Measurements from ENCODE around the gene MVK.

The MVK gene

DNA sequence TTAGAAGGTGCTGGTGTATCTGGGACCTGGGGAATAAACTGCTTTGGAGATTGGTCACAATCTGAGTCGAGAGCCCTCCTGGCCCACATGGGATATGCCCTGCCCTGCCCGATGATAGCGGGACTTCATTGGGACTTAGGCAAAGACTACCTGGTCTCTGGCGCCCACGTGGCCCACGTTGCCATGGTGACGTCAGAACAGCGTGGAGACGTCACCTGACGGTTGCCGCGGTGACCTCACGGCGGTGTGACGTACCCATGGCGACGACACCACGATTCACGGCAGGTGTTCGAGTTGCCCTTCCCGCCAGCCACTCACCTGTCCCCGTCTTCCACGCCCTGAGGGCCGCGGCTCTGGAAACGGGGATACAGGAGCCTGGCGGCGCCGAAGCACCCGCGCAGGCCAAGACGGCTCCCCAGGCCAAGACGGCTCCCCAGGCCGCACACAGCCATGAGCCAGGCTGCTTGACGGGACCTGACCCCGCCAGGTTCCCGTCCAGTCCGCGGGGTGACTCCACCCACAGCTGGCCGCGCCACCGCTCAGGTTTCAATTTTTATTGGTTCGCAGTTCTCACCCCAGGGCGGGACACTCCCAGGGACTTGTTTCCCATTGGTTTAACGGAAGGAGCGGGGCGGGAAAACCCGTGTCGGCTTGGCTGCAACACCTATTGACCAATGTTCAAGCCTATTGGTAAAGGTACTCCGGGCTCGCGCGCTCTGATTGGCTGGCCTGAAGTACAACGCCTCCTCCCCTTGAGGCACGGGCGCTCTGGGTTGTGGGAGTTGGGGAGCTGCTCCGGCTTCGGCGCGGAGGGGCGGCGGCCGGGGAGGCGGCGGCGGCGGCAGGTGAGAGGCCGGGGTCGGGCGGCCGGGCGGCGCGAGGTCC is at the start of gene MVK, which contains the start of gene MMAB:
TSS of gene MVK (plus strand) at position 766 of the 885 bp plus-strand sequence. CDS start 1,029 bp downstream, outside the sequence.
TSS of gene MMAB (minus strand) at position 476 of the 885 bp plus-strand sequence. CDS start at position 452, 24 bp downstream.
- peak; percentile 85 to 97 (median 92) for DNase-seq (ENCODE audit: low read depth in 4 of 4, low spot score in 1 of 4)

DNA sequence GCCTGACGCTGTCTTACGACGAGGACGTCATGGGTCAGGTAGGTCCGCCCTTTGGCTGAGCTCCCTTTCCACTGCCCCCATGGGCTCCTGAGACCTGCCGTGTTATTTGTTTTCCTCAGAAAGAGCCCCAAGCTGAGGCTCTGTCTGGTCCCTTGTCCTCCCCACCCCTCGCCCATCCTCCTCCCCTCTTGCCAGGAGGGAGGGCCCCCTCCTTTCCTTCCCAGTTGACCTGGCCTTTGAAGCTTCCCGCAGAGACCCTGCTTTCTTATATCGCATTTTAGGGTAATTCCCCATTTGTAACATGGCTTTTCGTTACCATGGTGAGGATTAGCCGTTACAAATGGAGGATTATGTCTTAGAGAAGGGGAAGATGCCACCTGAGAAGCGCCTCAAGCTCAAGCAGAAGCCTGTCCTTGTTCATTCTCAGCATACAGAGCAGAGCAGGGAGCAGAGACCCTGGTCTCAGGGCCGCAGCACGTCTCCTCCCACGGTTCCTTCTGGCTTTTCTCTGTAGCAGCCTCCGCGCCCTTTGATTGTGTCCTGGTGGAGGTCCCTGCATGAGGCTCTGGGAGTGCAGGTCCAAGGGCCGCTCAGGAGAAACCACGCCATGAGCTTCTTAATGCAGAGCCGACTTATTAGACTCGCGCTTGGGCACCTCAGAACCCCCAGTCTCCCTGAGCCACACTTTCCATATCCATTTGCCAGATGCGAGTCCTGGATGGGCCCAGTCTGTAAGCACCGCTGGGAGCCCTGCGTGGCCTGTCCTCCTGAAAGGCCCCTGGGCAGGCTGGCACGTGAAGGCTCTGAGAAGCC is 48.9 kb upstream of the MVK start:
- DNase-seq (ENCODE audit: low read depth in 4 of 4, low spot score in 1 of 4), result no peak

DNA sequence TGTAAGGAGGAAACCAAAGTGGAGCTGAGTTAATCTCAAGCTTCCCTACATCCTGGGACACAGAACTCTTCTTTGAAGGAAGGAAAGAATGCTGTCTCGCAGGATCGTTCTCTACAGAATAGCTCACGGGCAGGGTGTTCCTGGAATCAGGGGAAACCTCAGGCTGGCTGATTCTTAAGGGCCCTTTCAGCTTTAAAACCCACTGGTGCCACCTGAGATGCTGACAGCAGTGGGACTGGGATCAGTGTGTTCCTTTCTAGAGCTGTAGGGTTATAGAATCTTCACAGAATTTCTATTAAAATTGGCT is 48.4 kb upstream of the MVK start:
- no peak for DNase-seq (ENCODE audit: low read depth in 4 of 4, low spot score in 1 of 4)

DNA sequence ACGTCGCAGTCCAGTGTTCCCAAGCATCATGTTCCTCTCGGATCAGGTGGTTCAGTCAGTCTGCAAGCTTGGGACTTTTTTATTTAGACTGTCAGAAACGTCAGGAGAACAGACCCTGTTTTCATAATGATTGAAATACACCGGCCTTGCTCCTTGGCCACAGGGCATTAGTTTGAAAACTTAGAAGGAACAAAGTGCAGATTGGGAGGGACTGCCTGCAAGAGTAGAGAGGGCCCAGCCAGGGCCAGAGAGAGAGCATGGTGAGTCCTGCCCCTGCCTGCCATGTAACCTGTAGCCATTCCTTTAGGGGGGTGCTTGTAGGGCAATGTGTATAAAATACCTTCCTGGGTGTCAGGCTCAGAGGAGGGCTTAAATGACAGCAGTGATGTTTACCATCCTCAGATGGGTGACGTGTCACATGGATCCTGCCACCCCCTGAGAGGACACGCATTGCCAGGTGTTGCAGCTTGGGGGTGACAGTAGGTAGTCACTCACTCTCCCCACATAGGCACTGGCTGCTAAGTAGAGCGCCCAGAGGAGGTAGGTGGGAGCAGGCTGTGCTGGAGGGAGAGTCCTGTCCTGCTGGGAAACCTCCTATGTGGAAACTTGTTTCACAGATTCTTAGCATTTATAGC is 46.0 kb upstream of the MVK start:
- DNase-seq (ENCODE audit: low read depth in 4 of 4, low spot score in 1 of 4), result no peak

DNA sequence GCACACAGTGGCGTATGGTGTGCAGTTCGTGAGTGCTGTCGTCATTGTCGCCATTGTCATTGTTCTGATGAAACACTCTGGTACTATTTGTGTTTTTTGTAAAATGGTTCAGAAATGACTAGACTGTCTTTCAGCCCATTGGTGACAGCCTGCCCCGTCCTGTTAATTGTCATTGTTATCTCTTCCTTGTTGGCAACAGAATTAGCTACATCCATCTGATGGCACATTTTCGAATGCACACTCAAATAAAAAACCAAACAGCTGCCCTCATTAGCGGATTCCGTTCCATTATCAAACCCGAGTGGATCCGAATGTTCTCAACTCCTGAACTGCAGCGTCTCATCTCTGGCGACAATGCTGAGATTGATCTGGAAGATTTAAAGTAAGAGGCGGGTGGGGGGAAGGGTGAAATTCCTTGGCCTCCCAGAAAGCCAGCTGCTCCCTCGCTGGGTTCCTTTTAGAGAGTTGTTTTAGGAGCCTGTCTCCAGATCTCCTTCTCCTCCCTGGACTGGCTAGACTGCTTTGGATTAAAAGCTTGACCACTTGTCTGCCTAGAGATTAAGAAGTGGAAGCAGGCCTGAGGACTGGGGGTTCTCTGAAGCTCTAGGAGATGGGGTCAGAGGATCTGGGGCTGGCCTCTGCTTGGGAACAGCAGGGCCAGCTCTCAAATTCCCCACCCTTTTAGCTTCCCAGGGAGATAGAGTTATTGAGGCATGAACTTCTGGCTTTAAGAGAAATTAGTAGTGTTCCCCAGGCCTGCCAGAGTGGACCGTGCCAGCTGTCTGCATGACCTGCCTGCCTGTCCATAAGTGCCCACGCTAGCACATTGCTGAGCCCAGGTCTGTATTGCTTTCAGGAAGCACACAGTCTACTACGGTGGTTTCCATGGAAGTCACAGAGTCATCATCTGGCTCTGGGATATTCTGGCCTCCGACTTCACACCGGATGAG is 43.6 kb upstream of the MVK start:
- DNase-seq (ENCODE audit: low read depth in 4 of 4, low spot score in 1 of 4), result no peak

DNA sequence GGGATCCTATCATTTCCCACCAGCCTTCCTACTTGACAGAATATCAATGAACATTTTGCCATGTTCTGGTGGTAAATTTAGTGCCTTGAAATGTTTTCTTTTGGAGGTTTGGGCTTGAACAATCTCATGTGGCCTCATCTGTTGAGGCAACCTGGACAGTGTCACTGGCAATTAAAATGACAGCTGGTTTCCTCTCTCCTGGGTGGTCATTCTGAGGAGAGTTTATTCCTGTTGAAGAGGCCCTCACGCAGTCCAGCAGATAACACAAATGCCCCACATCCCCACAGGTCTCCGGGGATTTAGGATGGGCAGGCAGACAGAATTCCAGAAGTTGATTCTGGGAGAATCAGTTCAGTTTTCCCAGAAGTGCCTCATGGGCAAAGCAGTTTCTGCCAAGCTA is 42.2 kb upstream of the MVK start:
- no peak for DNase-seq (ENCODE audit: low read depth in 4 of 4, low spot score in 1 of 4)

DNA sequence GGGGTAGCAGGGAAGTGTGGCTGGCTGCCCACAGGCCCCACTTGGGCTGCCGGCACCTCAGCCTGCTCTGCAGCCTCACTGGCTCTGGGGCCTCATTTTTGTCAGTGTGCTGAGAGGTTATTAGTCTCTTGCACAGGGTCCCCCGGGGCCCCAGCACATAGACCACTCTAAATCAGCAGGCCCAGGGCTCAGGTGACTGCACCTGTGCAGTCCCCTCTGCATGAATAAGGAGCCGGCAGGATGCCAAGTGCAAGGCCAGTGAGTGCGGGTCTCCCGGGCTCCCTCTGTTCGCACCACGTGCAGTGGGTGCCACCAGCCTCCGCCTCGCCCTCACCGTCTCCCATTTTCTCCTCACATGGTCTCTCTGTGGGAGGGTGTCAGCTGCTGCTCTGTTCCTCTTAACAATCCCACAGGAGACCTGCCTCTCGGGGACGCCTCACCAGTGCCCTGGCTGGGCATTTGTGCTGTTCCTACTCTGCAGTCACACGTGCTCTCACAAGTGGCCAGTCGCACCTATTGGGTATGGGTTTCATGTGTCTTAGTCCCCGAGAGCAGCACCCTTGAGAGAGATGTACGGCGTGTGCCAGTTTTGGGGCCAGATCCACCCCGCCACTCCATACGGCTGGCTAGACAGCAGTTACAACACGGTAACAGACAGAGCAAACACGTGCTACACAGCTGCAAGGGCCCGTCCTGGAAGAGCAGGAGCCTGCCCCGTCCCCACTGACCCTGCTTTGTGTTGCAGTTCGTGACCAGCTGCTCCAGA is 40.7 kb upstream of the MVK start:
- no peak for DNase-seq (ENCODE audit: low read depth in 4 of 4, low spot score in 1 of 4)

DNA sequence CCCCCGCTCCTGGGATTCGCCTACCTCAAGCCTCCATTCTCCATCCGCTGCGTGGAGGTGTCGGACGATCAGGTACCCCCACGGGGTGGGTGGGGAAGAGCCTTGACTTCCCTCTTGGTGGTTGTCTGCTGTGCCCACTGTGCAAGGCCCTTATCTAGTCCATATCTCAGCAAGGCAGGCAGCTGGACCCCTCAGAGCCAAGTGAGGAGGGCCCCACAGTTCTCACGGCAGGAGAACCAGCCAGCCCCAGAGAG is 40.2 kb upstream of the MVK start:
- no peak for DNase-seq (ENCODE audit: low read depth in 4 of 4, low spot score in 1 of 4)

DNA sequence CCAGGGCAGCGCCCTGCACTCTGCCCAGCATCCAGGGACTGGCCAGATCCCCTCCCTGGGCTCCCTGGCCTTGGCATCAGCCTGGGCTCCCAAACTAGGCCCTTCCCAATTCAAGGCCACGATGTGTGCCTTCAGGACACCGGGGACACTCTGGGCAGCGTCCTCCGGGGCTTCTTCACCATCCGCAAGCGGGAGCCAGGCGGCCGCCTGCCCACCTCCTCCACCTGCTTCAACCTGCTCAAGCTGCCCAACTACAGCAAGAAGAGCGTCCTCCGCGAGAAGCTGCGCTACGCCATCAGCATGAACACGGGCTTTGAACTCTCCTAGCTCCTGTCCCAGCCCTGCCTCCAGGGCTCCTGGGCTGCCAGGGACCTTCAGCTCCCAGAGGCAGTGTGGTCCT is 39.1 kb upstream of the MVK start:
- DNase-seq (ENCODE audit: low read depth in 4 of 4, low spot score in 1 of 4), result no peak

DNA sequence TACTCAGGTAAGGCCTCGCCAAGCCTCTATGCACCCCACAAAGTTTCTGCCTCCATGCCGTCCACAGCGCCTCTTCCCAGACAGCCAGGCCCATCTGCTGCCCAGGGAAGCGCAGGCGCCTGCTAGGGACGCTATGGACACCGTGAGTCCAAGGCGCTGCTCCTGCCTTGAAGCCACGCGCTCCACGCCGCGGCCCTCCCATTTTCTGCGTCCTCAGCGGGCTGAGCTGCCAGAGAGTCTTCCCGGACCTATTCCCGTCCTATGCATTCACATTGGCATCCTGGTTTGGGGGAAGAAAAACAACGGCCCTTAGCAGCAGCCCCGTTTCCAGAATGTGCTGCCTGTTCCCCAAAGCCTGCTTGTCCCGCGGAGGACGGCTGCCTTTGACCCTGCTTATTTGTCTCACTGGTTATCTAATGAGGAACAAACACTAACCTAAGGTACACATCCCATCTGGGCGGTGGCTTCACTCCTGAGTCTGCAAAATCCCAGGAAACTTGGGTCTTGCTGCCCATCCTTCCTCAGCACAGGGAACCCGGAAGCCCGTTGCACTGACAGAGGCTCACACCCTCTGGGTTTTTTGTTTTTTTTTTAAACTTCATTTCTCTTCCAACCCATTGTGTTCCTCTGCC is 38.2 kb upstream of the MVK start:
- no peak for DNase-seq (ENCODE audit: low read depth in 4 of 4, low spot score in 1 of 4)

DNA sequence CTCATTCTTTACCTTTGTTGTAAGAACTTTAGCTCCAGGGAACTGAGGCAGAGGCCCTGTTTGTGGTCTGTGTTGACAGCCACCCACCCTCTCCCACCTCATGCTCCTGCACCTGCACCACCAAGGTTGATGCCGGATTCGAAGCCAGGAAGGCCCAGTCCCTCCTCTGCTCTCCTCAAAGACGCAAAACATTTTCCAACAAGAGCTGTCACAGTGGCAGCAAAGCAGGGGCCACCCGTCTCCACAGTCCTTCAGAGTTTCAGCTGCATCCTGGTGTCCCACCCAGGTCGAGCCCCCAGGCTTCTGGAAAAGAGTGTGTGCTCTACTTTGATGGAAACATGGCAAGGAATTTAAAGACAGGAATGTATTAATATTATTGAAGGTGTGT is 37.7 kb upstream of the MVK start:
- DNase-seq (ENCODE audit: low read depth in 4 of 4, low spot score in 1 of 4), result no peak

DNA sequence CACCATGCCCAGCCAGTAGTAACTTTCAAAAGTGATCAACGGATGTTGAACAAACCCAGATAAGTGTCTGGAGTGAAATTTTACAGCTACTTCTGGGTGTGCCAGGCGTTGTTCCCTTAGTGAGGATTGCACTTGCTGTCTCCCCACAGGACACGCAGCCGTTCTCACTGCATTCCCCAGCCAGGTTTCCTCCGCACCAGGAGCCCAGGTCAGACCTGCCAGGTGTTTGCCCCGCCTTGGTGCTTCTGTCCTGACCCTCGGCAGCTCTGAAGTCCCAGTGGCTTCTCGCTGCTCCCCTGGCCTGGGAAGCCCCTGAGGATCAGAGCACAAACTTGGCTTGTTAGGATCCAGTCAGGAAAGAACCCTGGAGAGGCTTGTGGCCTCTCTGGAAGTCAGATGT is 36.5 kb upstream of the MVK start:
- no peak for DNase-seq (ENCODE audit: low read depth in 4 of 4, low spot score in 1 of 4)

DNA sequence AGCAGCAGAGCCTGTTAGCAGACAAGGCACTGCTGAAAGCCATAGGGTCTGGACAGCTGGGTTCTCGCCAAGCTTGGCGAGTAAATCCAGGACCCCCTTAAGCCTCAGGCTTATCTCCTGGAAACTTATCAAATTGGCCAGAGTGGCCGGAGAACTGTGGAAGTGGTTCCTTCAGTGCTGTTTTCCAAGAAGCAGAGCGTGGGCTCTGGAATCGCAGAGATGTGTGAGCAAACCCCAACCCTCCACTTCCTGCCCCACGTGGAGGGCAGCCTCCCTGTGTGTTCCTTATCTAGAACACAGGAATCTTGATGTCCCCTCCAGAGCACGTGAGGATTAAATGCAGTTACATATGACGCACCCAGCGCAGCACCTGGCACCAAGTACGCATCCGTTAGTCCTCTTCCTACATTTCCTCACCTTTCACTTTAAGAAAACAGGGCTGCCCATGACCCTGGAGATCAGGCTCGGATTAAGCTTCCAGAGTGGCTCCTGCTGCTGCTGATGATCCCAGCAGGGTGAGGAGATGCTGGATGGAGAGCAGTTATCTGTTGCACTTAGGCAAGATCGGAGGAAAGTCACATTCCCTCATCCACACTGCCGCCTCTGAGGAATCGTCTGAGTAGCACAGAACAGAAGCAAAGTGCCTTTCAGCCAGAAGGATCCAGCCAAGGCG is 35.3 kb upstream of the MVK start:
- no peak for DNase-seq (ENCODE audit: low read depth in 4 of 4, low spot score in 1 of 4)

DNA sequence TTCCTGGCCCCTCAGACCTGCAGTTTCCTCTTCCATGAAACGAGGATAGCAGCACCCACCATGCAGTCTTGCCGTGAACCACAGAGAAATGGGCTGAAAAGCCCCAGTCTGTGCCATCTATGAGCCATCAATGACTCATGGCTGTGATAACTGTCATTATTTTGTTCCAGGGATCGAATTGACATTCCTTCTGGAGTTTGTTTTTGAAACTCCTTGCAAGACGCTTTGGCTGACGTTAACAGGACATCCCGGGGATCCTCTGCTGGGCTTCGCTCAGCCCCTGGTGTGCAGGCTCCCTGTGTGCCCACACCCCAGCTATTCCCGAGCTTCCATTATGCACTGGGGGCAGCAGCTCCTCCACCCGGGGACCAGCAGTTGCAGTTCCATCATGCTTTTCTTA is 34.1 kb upstream of the MVK start:
- DNase-seq (ENCODE audit: low read depth in 4 of 4, low spot score in 1 of 4), result no peak

DNA sequence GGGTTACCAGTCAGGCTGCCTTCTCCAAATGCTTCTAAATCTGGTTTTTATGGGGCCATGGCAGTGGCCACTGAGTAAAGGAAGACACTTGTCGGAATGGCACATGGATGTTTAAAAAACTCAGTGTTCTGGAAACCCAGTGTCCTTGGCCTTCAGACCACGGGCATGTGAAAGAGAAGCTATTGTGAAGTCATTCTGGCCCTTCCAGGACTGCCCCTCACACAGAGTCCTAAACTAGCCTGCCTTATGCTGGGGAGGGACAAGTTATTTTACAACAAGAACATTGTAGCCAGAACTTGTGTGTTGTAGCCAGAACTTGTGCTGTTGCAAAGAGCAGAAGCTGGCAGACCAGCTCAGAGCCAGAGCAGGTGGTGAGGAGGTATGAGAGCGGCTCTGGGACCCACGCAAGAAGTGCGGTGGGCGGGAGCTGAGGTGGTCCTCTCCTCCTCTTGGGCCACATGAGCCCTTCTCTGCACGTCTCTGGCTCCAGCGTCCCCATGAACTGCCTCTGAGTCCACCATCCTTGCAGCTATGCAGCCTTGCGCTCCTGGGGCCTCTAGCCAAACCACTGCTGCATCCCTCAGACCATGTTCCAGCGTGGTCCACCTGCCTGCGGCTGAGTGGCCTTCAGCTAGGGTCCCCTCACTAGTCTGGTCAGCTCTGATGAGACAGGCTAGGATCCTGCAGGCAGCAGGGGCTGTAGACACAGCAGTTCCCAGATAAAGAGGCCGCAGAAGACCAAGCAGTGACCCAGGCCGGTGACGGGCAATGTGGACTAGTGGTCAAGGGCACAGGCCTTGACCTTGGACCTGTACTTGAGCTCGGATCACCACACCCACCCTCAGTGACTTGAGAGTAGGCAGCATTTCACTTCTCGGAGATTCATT is 32.8 kb upstream of the MVK start:
- no peak for DNase-seq (ENCODE audit: low read depth in 4 of 4, low spot score in 1 of 4)

DNA sequence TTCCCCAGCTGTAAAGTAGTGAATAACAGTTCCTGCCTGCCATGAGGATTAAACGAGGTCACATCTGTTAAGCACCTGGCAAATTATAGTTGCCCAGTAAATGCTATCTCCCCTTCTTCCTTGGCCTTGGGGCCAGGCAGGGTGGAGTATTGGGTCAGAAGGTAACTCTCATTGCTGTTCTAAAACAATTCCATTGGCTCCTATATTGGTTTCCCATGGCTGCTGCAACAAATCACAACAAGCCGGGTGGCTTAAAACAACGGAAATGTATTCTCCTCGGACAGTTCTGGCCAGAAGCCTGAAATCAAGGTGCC is 32.2 kb upstream of the MVK start:
- DNase-seq (ENCODE audit: low read depth in 4 of 4, low spot score in 1 of 4), result no peak

DNA sequence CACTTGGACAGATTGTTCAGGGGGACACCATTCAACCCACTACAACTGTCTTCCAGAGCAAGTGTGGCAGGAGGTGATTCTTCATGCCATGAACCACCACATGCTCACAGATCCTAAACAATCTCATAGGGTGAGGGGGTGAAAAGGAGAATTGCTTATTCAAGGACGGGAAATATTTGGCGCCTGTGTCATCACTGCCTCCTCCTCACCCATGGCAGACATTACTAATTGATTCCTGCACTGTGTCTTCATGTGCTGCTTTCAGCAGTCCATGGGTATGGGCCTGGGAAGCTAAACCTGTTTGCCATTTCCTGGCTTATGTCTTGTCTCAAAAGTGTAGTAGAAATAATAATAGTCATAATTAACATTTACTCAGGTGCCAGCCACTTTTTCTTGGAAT is 31.6 kb upstream of the MVK start:
- DNase-seq (ENCODE audit: low read depth in 4 of 4, low spot score in 1 of 4), result no peak

DNA sequence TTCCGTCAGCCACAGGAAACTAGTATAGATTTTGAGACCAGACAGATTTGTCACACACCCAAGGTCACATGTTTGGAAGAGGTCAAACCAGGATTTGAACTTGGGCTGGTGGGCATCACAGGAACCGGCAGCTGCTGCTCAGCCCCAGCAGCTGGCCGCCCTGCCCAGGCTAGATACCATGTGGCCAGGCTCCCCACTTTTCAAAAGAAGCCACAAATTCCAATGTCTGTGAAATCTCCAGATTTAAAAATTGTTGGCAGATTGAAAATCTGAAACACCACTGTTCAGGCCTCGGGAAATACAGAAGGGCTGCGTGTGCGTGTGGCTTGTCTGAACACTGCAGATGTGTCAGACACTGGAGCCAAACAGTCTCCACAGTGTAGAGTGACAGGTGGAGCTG is 30.7 kb upstream of the MVK start:
- DNase-seq (ENCODE audit: low read depth in 4 of 4, low spot score in 1 of 4), result no peak
